ENCODE data around the gene BEGAIN. TPM values are rescaled to one million over a fixed set of nuclear protein-coding genes. Genes with fewer than 3 reads are reported as not detected.

BEGAIN gene
- total RNA-seq, 2 experiments from 2014 or later = 0.76 TPM; not detected in 1

DNA sequence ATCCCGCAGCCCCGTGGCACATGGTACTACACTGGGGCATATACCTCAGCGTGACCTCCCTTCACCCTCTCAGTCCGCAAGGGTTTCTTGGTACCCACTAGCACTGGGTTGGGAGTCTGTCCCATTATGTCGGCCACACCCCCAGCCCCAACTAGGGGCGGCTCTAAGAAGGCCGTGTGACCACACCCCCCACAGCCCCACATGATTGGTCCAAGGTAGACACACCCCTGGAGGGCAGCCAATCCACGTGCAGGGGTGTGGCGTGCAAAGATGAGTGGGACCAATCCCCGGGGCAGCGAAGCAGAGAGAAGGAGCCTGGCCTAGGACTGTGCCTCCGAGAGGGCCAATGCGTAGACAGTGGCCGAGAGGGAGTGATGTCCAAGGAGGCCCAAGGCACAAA, 34.6 kb upstream of the BEGAIN start:
- no peak overlapping the region for H3K4me2 ChIP-seq (ENCODE audit: low read length)
- H4K20me1 ChIP-seq (ENCODE audit: insufficient read depth, low read length) = no peaks in the 10 kb centered on the region
- H3K79me2 ChIP-seq (ENCODE audit: insufficient read depth, low read depth, low read length) = no peaks in the 10 kb centered on the region
- no TSS peak for BruUV-seq (replicated peaks)
- intact Hi-C loops (cut with micrococcal nuclease; ENCODE audit: unreplicated experiment) = no loop called here
- H3K9me2 ChIP-seq (ENCODE audit: insufficient read depth, low read length) = no peaks in the 10 kb centered on the region
- H3K27ac ChIP-seq (ENCODE audit: low read depth, low read length, poor library complexity, severe bottlenecking) = no peak overlapping the region
- H3K9me3 ChIP-seq (ENCODE audit: low read length) = no peaks in the 10 kb centered on the region
- H3K4me3 ChIP-seq (ENCODE audit: low read depth, low read length, poor library complexity, severe bottlenecking) = no peak overlapping the region
- ChIA-PET POLR2A (no interaction called here), CTCF (ENCODE audit: unreplicated experiment) (no interaction called here)
- TF ChIP-seq CTCF (conservative IDR thresholded peaks at IDR 0.05; ENCODE audit: low read length) (no peak), EZH2phosphoT487 (IDR thresholded peaks at IDR 0.05; ENCODE audit: borderline replicate concordance, low read depth, low read length) (no peak)
- no peaks in the 10 kb centered on the region for H3K4me1 ChIP-seq (ENCODE audit: insufficient read depth, low read length, poor library complexity, severe bottlenecking)
- H2AFZ ChIP-seq (ENCODE audit: low read length) = no peak overlapping the region
- DNase-seq (ENCODE audit: low spot score) = peak; percentile 8
- no peaks in the 10 kb centered on the region for H3K36me3 ChIP-seq (ENCODE audit: insufficient read depth, low read length)

- intact Hi-C loops (cut with micrococcal nuclease; ENCODE audit: unreplicated experiment) = no loop called here
Observed at GRCh38 chr14:100620255-100621100, 33.3 kb upstream of the BEGAIN start.

More at GRCh38 chr14:100620255-100621100, 33.3 kb upstream of the BEGAIN start:
- H3K4me1 ChIP-seq (ENCODE audit: insufficient read depth, low read length, poor library complexity, severe bottlenecking) = no peaks in the 10 kb centered on the region
- no peaks in the 10 kb centered on the region for H3K79me2 ChIP-seq (ENCODE audit: insufficient read depth, low read depth, low read length)
- no peak overlapping the region for H3K4me3 ChIP-seq (ENCODE audit: low read depth, low read length, poor library complexity, severe bottlenecking)
- H3K4me2 ChIP-seq (ENCODE audit: low read length) = no peak overlapping the region
- H3K9me3 ChIP-seq (ENCODE audit: low read length) = no peaks in the 10 kb centered on the region
- ChIA-PET CTCF (ENCODE audit: unreplicated experiment) (no interaction called here), POLR2A (no interaction called here)
- TF ChIP-seq CTCF (conservative IDR thresholded peaks at IDR 0.05; ENCODE audit: low read length) (no peak), EZH2phosphoT487 (IDR thresholded peaks at IDR 0.05; ENCODE audit: borderline replicate concordance, low read depth, low read length) (no peak)
- no peaks in the 10 kb centered on the region for H4K20me1 ChIP-seq (ENCODE audit: insufficient read depth, low read length)
- H2AFZ ChIP-seq (ENCODE audit: low read length) = no peak overlapping the region
- no peak for DNase-seq (ENCODE audit: low spot score)
- BruUV-seq (replicated peaks) = no TSS peak
- no peak overlapping the region for H3K27ac ChIP-seq (ENCODE audit: low read depth, low read length, poor library complexity, severe bottlenecking)
- H3K9me2 ChIP-seq (ENCODE audit: insufficient read depth, low read length) = no peaks in the 10 kb centered on the region
- no peaks in the 10 kb centered on the region for H3K36me3 ChIP-seq (ENCODE audit: insufficient read depth, low read length)
